Esophagus squamous epithelium (tissue), 5 donors: ENCODE results near the gene CNBD2. TPM values are rescaled to one million over a fixed set of nuclear protein-coding genes. Genes with fewer than 3 reads are reported as not detected.
A peak's percentile ranks its signal among the peaks of the same experiment; 100 is the strongest.

Experiments
- DNase-seq: peaks from one replicate; lab custom pipeline; 2025; lab: John Stamatoyannopoulos, UW
- H3K27ac ChIP-seq, 4 donors: fragments of 200-600 bp; sonication (generic); one replicate each; pipeline ENCODE4 v1.5.1; 2016 to 2019; ENCODE audit warnings: mild to moderate bottlenecking in 1 of 4
- H3K27me3 ChIP-seq, 4 donors: fragments of 200-600 bp; sonication (generic); 1 replicate in 3 of 4; 2 replicates in 1 of 4; pipeline versions ENCODE4 v1.5.1 to v1.6.0; 2017 to 2021; ENCODE audit warnings: antibody characterized with exemption in 1 of 4
- H3K36me3 ChIP-seq, 3 donors: fragments of 200-600 bp; sonication (generic); one replicate each; pipeline ENCODE4 v1.5.1; 2016 to 2019
- H3K4me1 ChIP-seq, 3 donors: fragments of 200-600 bp; sonication (generic); one replicate each; pipeline ENCODE4 v1.5.1; 2017 to 2019
- H3K4me3 ChIP-seq, 4 donors: fragments of 200-600 bp; sonication (generic); 1 replicate in 3 of 4; 2 replicates in 1 of 4; pipeline ENCODE4 v1.5.1; 2016 to 2019; ENCODE audit warnings: mild to moderate bottlenecking in 2 of 4, moderate library complexity in 1 of 4
- H3K9me3 ChIP-seq, 3 donors: fragments of 200-600 bp; sonication (generic); one replicate each; pipeline ENCODE4 v1.5.1; 2016 to 2019
- POLR2A ChIP-seq, 4 donors: fragments of 450-650 bp; IDR thresholded peaks; one replicate each; pipeline ENCODE4 v1.6.1; 2017; ENCODE audit warnings: antibody characterized with exemption in 4 of 4, mild to moderate bottlenecking in 4 of 4, moderate library complexity in 3 of 4
- WGBS, 2 donors: methylation state at CpG; one replicate each; pipeline ENCODE4 v1.1.5; 2018; 5-methylcytosine and 5-hydroxymethylcytosine counted together
- intact Hi-C: fragments of 100-400 bp; cut with DNase I; formaldehyde crosslinking; loops from one replicate; pipeline ENCODE4 v1.15.0; 2022
- total RNA-seq, 4 donors: library from RNA; depleted of rRNA; stranded (reverse); fragments of >200 nt; gene quantifications; one replicate each; pipeline ENCODE4 v1.1.0, GENCODE V29; 2016
- TF ChIP-seq, protein P1 (sequence below), 6 experiments: fragments of 450-650 bp in 4 of 6; fragments of 200-600 bp in 2 of 6; sonication (generic) in 2 of 6; IDR thresholded peaks; one replicate each; pipeline ENCODE4 v1.5.1; 2016 to 2019; ENCODE audit warnings: antibody characterized with exemption in 6 of 6, mild to moderate bottlenecking in 4 of 6, moderate library complexity in 4 of 6
- donor health status: DM: yes; HTN: yes; CAD: no.

The CNBD2 gene
- total RNA-seq, 4 donors from 2014 or later = 4.0 to 15.3 (median 4.6) TPM

GRCh38 chr20:35984382-35984781 lies 16.0 kb downstream of the CNBD2 start:
- Histone ChIP-seq H3K27ac (no peak overlapping the region), H3K4me1 (no peaks in the 10 kb centered on the region), H3K4me3 (no peak overlapping the region), H3K36me3 (no peaks in the 10 kb centered on the region), H3K27me3 (no peaks in the 10 kb centered on the region), H3K9me3 (no peaks in the 10 kb centered on the region)
- intact Hi-C loops = no loop called here
- WGBS, 2 donors = 75 to 85% methylated on average over 6 of the region's 6 CpGs
- TF ChIP-seq POLR2A (IDR thresholded peaks at IDR 0.05) = no peak
- TF ChIP-seq, protein P1, sequence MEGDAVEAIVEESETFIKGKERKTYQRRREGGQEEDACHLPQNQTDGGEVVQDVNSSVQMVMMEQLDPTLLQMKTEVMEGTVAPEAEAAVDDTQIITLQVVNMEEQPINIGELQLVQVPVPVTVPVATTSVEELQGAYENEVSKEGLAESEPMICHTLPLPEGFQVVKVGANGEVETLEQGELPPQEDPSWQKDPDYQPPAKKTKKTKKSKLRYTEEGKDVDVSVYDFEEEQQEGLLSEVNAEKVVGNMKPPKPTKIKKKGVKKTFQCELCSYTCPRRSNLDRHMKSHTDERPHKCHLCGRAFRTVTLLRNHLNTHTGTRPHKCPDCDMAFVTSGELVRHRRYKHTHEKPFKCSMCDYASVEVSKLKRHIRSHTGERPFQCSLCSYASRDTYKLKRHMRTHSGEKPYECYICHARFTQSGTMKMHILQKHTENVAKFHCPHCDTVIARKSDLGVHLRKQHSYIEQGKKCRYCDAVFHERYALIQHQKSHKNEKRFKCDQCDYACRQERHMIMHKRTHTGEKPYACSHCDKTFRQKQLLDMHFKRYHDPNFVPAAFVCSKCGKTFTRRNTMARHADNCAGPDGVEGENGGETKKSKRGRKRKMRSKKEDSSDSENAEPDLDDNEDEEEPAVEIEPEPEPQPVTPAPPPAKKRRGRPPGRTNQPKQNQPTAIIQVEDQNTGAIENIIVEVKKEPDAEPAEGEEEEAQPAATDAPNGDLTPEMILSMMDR (IDR thresholded peaks at IDR 0.05) = no peak
- no peak for DNase-seq

GRCh38 chr20:35985806-35986205 lies 17.4 kb downstream of the CNBD2 start:
- no peak for TF ChIP-seq POLR2A (IDR thresholded peaks at IDR 0.05)
- TF ChIP-seq, protein P1 (IDR thresholded peaks at IDR 0.05) = no peak
- intact Hi-C loops = loop anchor here (5.0 kb wide), 1 partner anchor 211 kb away; no protein-coding TSS in a partner anchor
- H3K4me1 ChIP-seq = no peaks in the 10 kb centered on the region
- no peak overlapping the region for H3K27ac ChIP-seq
- H3K36me3 ChIP-seq = no peaks in the 10 kb centered on the region
- H3K9me3 ChIP-seq = no peaks in the 10 kb centered on the region
- no peak overlapping the region for H3K4me3 ChIP-seq
- no peak for DNase-seq
- 54 to 70% methylated on average over 2 of the region's 2 CpGs for WGBS, 2 donors
- H3K27me3 ChIP-seq = no peaks in the 10 kb centered on the region

DNA sequence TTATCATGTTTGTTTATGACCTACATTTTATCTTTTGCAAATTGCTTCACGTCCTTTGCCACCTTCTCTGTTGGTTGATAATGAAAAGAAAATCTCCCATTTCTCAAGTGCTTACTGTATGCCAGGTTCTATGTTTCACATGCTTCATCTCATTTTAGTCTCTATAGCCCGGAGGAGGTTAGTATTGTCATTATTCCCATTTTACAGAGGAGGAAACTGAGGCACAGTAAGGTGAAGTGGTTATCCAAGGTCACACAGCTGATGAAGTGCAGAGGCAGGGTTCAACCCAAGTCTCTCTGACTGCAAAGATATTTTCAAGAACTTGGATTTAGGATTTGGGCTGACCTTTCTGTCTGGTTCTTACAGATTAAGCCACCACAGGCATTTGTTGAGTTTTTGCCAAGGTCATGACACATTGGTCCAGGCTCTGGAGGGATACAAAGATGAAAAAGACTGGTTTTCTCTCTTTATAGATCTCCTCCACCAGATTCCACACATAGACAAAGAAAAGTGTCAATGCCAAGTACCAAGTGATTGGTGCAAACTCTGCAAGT lies 20.6 kb downstream of the CNBD2 start:
- TF ChIP-seq, protein P1 (IDR thresholded peaks at IDR 0.05) = no peak
- no peak for TF ChIP-seq POLR2A (IDR thresholded peaks at IDR 0.05)
- no peaks in the 10 kb centered on the region for H3K9me3 ChIP-seq
- no peaks in the 10 kb centered on the region for H3K4me1 ChIP-seq
- no peaks in the 10 kb centered on the region for H3K36me3 ChIP-seq
- WGBS, 2 donors = 73 to 86% methylated on average over 2 of the region's 2 CpGs
- intact Hi-C loops = loop anchor here (5.0 kb wide), 1 partner anchor 208 kb away; no protein-coding TSS in a partner anchor
- no peak overlapping the region for H3K4me3 ChIP-seq
- H3K27me3 ChIP-seq = no peaks in the 10 kb centered on the region
- no peak overlapping the region for H3K27ac ChIP-seq
- no peak for DNase-seq

DNA sequence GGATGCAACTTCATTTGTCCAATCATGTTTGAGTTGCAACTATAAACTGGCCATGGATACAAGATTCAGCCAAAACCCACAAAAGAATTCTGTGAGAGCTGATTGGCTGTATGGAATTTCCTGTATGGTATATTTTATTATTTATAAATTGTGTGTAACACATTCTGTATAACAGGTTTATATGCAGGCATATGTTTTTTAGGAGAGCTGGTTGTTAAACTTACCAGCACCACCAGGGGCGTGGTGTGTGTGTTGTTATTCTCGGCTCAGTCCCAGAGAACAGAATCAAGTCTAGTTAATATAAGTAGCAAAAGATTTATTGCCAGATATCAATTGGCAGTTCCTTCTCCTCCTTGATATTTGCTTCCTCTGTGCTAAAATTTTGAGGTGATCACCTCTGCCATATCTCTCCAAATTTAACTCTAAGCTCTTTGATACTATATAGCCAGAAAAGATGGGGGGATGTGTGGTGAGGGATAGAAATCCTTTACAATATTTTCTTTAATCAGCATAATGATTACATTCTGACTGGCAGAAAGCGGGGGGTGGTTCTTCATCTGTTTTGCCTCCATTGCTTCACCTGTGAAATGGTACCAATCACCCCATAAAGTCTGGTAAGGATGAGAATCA lies 22.9 kb downstream of the CNBD2 start:
- Histone ChIP-seq H3K27ac (no peak overlapping the region), H3K4me1 (peaks cover 0 to 7% (median 0%) of the 10 kb centered on the region in 3 donors), H3K4me3 (no peak overlapping the region), H3K9me3 (no peaks in the 10 kb centered on the region), H3K27me3 (no peaks in the 10 kb centered on the region), H3K36me3 (no peaks in the 10 kb centered on the region)
- intact Hi-C loops = loop anchor here (5.0 kb wide), 1 partner anchor 146 kb away; no protein-coding TSS in a partner anchor
- no peak for TF ChIP-seq POLR2A (IDR thresholded peaks at IDR 0.05)
- TF ChIP-seq, protein P1 (IDR thresholded peaks at IDR 0.05) = peak in 5 of 6 experiments; percentile 24 to 57 (median 41)
- no peak for DNase-seq
- 26% methylated on average over 3 of the region's 3 CpGs for WGBS, 2 donors

- Histone ChIP-seq H3K9me3 (no peaks in the 10 kb centered on the region), H3K27ac (no peak overlapping the region), H3K4me1 (peaks cover 0 to 7% (median 0%) of the 10 kb centered on the region in 3 donors), H3K4me3 (no peak overlapping the region), H3K27me3 (no peaks in the 10 kb centered on the region), H3K36me3 (no peaks in the 10 kb centered on the region)
- no peak for DNase-seq
- 1 to 2% methylated on average over 6 of the region's 6 CpGs for WGBS, 2 donors
- TF ChIP-seq POLR2A (IDR thresholded peaks at IDR 0.05) = no peak
- TF ChIP-seq, protein P1 (IDR thresholded peaks at IDR 0.05) = peak; percentile 69 to 83 (median 81)
- intact Hi-C loops = loop anchor here (5.0 kb wide), 1 partner anchor 144 kb away; no protein-coding TSS in a partner anchor
Measured at GRCh38 chr20:35992713-35993335, 24.4 kb downstream of the CNBD2 start.
